Measurements from ENCODE around the gene LAMP5.

LAMP5 gene

GRCh38 chr20:9566977-9567376 is 52.6 kb downstream of the LAMP5 start:
- no peak overlapping the region for H3K27ac ChIP-seq (ENCODE audit: low read depth, low read length)
- H3K79me2 ChIP-seq (ENCODE audit: control insufficient read depth, insufficient read depth, low read length, unreplicated experiment), result no peaks in the 10 kb centered on the region
- no peaks in the 10 kb centered on the region for H3K36me3 ChIP-seq (ENCODE audit: insufficient read depth, low read length)
- no peak overlapping the region for H3K4me3 ChIP-seq (ENCODE audit: low read depth, low read length)
- no peak overlapping the region for H2AFZ ChIP-seq (ENCODE audit: low read length, unreplicated experiment)
- H3K4me1 ChIP-seq (ENCODE audit: control insufficient read depth, insufficient read depth, low read length, unreplicated experiment), result no peaks in the 10 kb centered on the region
- H3K27me3 ChIP-seq (ENCODE audit: insufficient read depth, low read length), result peaks cover 76% of the 10 kb centered on the region

DNA sequence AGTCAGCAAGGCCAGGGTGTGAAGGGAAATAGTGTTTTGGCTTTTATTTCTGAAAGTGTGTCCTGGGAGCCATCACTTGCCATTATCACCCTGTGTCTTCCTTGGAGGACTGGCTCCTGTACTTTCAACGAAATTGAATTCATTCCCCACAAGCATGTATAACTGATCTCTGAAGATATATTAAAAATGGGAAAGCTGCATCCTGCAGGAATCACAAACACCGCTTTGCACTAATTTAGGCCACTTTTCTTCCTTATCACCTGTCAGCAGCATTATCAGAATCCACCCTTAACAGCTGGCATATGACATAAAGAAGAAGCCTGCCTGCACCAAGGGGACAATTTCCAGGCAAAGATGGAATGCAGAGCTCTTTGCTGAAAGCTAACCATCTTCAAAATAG is 56.2 kb downstream of the LAMP5 start:
- H3K79me2 ChIP-seq (ENCODE audit: control insufficient read depth, insufficient read depth, low read length, unreplicated experiment), result no peaks in the 10 kb centered on the region
- peaks cover 79% of the 10 kb centered on the region for H3K27me3 ChIP-seq (ENCODE audit: insufficient read depth, low read length)
- no peak overlapping the region for H3K27ac ChIP-seq (ENCODE audit: low read depth, low read length)
- H3K4me1 ChIP-seq (ENCODE audit: control insufficient read depth, insufficient read depth, low read length, unreplicated experiment), result no peaks in the 10 kb centered on the region
- no peak overlapping the region for H3K4me3 ChIP-seq (ENCODE audit: low read depth, low read length)
- no peak overlapping the region for H2AFZ ChIP-seq (ENCODE audit: low read length, unreplicated experiment)
- H3K36me3 ChIP-seq (ENCODE audit: insufficient read depth, low read length), result no peaks in the 10 kb centered on the region

GRCh38 chr20:9571783-9572182 is 57.4 kb downstream of the LAMP5 start:
- peaks cover 81% of the 10 kb centered on the region for H3K27me3 ChIP-seq (ENCODE audit: insufficient read depth, low read length)
- H3K4me1 ChIP-seq (ENCODE audit: control insufficient read depth, insufficient read depth, low read length, unreplicated experiment), result no peaks in the 10 kb centered on the region
- H2AFZ ChIP-seq (ENCODE audit: low read length, unreplicated experiment), result no peak overlapping the region
- H3K4me3 ChIP-seq (ENCODE audit: low read depth, low read length), result no peak overlapping the region
- H3K79me2 ChIP-seq (ENCODE audit: control insufficient read depth, insufficient read depth, low read length, unreplicated experiment), result no peaks in the 10 kb centered on the region
- H3K36me3 ChIP-seq (ENCODE audit: insufficient read depth, low read length), result no peaks in the 10 kb centered on the region
- H3K27ac ChIP-seq (ENCODE audit: low read depth, low read length), result no peak overlapping the region

DNA sequence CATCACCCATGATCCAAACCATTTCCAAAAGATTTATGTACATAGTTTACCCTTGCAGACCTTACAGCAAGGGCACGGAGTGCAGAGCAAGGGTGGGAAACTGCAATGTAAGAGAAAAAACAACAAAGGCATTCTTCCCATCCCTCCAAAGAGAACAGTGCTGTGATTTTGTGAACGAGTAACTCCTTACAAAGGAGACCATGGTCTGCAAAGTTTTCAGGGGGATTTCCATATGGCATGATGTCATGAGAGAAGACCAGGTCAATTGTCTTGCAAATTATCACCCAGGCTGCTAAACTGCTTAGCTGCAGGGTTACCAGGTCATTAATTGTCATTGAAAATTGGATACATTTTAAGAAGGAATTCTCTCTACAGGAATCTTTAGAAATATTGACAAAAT is 58.3 kb downstream of the LAMP5 start:
- H3K4me1 ChIP-seq (ENCODE audit: control insufficient read depth, insufficient read depth, low read length, unreplicated experiment), result no peaks in the 10 kb centered on the region
- no peak overlapping the region for H2AFZ ChIP-seq (ENCODE audit: low read length, unreplicated experiment)
- no peak overlapping the region for H3K27ac ChIP-seq (ENCODE audit: low read depth, low read length)
- no peaks in the 10 kb centered on the region for H3K79me2 ChIP-seq (ENCODE audit: control insufficient read depth, insufficient read depth, low read length, unreplicated experiment)
- no peaks in the 10 kb centered on the region for H3K36me3 ChIP-seq (ENCODE audit: insufficient read depth, low read length)
- H3K27me3 ChIP-seq (ENCODE audit: insufficient read depth, low read length), result peaks cover 84% of the 10 kb centered on the region
- H3K4me3 ChIP-seq (ENCODE audit: low read depth, low read length), result no peak overlapping the region

DNA sequence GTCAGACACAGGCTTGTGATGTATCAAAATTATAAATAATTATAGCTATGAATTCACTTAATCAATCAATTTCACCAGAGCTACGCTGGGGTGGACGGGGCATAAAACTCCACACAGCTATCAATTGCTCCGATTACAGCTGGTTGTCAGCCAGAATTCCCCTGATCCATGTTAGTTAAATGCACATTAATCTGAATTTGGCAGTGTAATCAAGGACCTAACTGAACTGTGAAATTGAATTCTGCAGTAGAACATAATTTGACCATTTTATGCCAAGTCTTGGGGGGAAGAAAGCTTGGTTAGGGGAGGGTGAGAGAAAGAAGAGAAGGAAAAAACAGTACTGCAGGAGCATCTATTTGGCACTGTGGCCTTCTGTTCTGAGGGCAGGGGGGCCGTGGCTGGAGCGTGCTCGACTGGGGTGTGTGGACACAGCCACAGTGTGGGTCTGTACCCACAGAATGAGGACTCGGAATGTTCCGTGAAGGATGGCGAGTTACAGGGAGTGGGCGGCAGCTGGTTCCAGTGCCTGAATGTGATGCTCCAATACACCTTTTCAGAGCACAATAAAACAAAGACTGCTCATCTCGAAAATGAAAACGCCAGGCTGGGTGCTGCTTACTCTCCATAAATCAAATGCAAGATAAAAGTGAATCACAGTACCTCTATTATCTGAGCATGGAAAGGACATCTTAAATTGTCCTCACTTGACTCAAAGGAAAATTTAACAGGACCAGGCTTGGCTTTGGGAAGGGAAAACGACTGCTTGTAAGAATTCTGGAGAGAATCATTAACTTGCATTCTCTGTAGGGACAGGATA is 59.2 kb downstream of the LAMP5 start:
- Histone ChIP-seq H2AFZ (ENCODE audit: low read length, unreplicated experiment) (no peak overlapping the region), H3K4me1 (ENCODE audit: control insufficient read depth, insufficient read depth, low read length, unreplicated experiment) (no peaks in the 10 kb centered on the region), H3K27me3 (ENCODE audit: insufficient read depth, low read length) (peaks cover 89% of the 10 kb centered on the region), H3K79me2 (ENCODE audit: control insufficient read depth, insufficient read depth, low read length, unreplicated experiment) (no peaks in the 10 kb centered on the region), H3K27ac (ENCODE audit: low read depth, low read length) (no peak overlapping the region), H3K4me3 (ENCODE audit: low read depth, low read length) (no peak overlapping the region), H3K36me3 (ENCODE audit: insufficient read depth, low read length) (no peaks in the 10 kb centered on the region)

GRCh38 chr20:9574181-9574580 is 59.8 kb downstream of the LAMP5 start:
- no peak overlapping the region for H3K4me3 ChIP-seq (ENCODE audit: low read depth, low read length)
- peaks cover 84% of the 10 kb centered on the region for H3K27me3 ChIP-seq (ENCODE audit: insufficient read depth, low read length)
- no peaks in the 10 kb centered on the region for H3K79me2 ChIP-seq (ENCODE audit: control insufficient read depth, insufficient read depth, low read length, unreplicated experiment)
- H2AFZ ChIP-seq (ENCODE audit: low read length, unreplicated experiment), result no peak overlapping the region
- no peaks in the 10 kb centered on the region for H3K36me3 ChIP-seq (ENCODE audit: insufficient read depth, low read length)
- no peak overlapping the region for H3K27ac ChIP-seq (ENCODE audit: low read depth, low read length)
- H3K4me1 ChIP-seq (ENCODE audit: control insufficient read depth, insufficient read depth, low read length, unreplicated experiment), result no peaks in the 10 kb centered on the region

DNA sequence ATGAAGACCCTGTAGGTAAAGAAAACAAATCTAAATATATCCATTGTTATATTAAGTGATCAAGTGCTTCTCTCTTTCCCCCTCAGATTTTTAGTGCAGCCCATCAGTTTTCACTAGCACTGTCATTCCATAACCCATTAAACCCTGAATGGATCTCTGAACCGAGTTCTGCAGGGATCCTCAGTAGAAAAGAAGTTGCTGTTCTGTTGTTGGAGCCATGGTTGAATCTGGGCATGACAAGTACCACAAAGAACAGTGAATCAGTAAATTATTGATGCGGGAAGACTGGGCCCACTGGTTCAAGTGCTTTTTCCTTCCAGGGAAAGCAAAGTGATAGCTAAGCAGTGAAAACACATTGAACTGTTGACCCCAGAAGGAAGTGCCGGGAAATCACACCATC is 60.4 kb downstream of the LAMP5 start:
- Histone ChIP-seq H3K79me2 (ENCODE audit: control insufficient read depth, insufficient read depth, low read length, unreplicated experiment) (no peaks in the 10 kb centered on the region), H3K4me3 (ENCODE audit: low read depth, low read length) (no peak overlapping the region), H3K4me1 (ENCODE audit: control insufficient read depth, insufficient read depth, low read length, unreplicated experiment) (no peaks in the 10 kb centered on the region), H3K27me3 (ENCODE audit: insufficient read depth, low read length) (peaks cover 78% of the 10 kb centered on the region), H2AFZ (ENCODE audit: low read length, unreplicated experiment) (no peak overlapping the region), H3K27ac (ENCODE audit: low read depth, low read length) (no peak overlapping the region), H3K36me3 (ENCODE audit: insufficient read depth, low read length) (no peaks in the 10 kb centered on the region)

- Histone ChIP-seq H3K36me3 (ENCODE audit: insufficient read depth, low read length) (no peaks in the 10 kb centered on the region), H3K4me1 (ENCODE audit: control insufficient read depth, insufficient read depth, low read length, unreplicated experiment) (no peaks in the 10 kb centered on the region), H3K27ac (ENCODE audit: low read depth, low read length) (no peak overlapping the region), H3K4me3 (ENCODE audit: low read depth, low read length) (no peak overlapping the region), H3K79me2 (ENCODE audit: control insufficient read depth, insufficient read depth, low read length, unreplicated experiment) (no peaks in the 10 kb centered on the region), H2AFZ (ENCODE audit: low read length, unreplicated experiment) (no peak overlapping the region), H3K27me3 (ENCODE audit: insufficient read depth, low read length) (peaks cover 73% of the 10 kb centered on the region)
Observed at GRCh38 chr20:9575836-9576235, 61.4 kb downstream of the LAMP5 start.

- Histone ChIP-seq H3K27ac (ENCODE audit: low read depth, low read length) (no peak overlapping the region), H3K4me1 (ENCODE audit: control insufficient read depth, insufficient read depth, low read length, unreplicated experiment) (no peaks in the 10 kb centered on the region), H3K27me3 (ENCODE audit: insufficient read depth, low read length) (peaks cover 64% of the 10 kb centered on the region), H2AFZ (ENCODE audit: low read length, unreplicated experiment) (no peak overlapping the region), H3K79me2 (ENCODE audit: control insufficient read depth, insufficient read depth, low read length, unreplicated experiment) (no peaks in the 10 kb centered on the region), H3K4me3 (ENCODE audit: low read depth, low read length) (no peak overlapping the region), H3K36me3 (ENCODE audit: insufficient read depth, low read length) (no peaks in the 10 kb centered on the region)
Observed at GRCh38 chr20:9576695-9577094, 62.3 kb downstream of the LAMP5 start.

- Histone ChIP-seq H3K4me1 (ENCODE audit: control insufficient read depth, insufficient read depth, low read length, unreplicated experiment) (no peaks in the 10 kb centered on the region), H3K27ac (ENCODE audit: low read depth, low read length) (no peak overlapping the region), H3K79me2 (ENCODE audit: control insufficient read depth, insufficient read depth, low read length, unreplicated experiment) (no peaks in the 10 kb centered on the region), H3K4me3 (ENCODE audit: low read depth, low read length) (no peak overlapping the region), H3K36me3 (ENCODE audit: insufficient read depth, low read length) (no peaks in the 10 kb centered on the region), H2AFZ (ENCODE audit: low read length, unreplicated experiment) (no peak overlapping the region), H3K27me3 (ENCODE audit: insufficient read depth, low read length) (peaks cover 62% of the 10 kb centered on the region)
Observed at GRCh38 chr20:9577397-9577796, 63.0 kb downstream of the LAMP5 start.

DNA sequence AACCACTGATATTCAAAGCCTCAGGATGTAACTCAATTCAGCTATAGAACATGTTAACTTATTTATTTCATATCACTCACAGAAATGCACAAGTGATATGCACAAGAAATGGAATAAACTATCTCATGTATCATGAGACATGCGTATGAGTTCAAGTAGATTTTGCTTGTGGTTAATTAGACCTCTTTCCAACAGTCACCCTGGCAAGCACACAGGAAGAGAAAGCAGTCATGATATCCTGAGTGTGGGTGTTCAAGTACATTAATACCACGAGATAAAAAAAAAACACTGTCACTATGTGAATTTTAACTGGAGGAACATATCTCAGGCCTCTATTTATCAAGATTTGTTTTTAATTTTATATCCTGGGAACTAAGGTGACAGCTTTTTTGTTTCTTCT is 64.2 kb downstream of the LAMP5 start:
- H3K4me3 ChIP-seq (ENCODE audit: low read depth, low read length), result no peak overlapping the region

More for the DNA sequence above, 64.2 kb downstream of the LAMP5 start:
- Histone ChIP-seq H3K27me3 (ENCODE audit: insufficient read depth, low read length) (peaks cover 51% of the 10 kb centered on the region; the same call in 1 of the 2 replicates), H3K79me2 (ENCODE audit: control insufficient read depth, insufficient read depth, low read length, unreplicated experiment) (no peaks in the 10 kb centered on the region), H3K4me1 (ENCODE audit: control insufficient read depth, insufficient read depth, low read length, unreplicated experiment) (no peaks in the 10 kb centered on the region), H3K27ac (ENCODE audit: low read depth, low read length) (no peak overlapping the region), H3K36me3 (ENCODE audit: insufficient read depth, low read length) (no peaks in the 10 kb centered on the region), H2AFZ (ENCODE audit: low read length, unreplicated experiment) (no peak overlapping the region)
